Neural progenitor cell (in vitro differentiated cells): Measurements from ENCODE around the gene C1QTNF1. TPM values are rescaled to one million over a fixed set of nuclear protein-coding genes. Genes with fewer than 3 reads are reported as not detected.

Experiments
- DNase-seq: peaks from one replicate; pipeline ENCODE4 v3.0.0-alpha.2; 2016; ENCODE audit warnings: low spot score
- H2AFZ ChIP-seq: fragments of 200-600 bp; sonication (generic); replicated peaks from 2 replicates; pipeline ENCODE4 v1.6.1; 2016; ENCODE audit warnings: antibody characterized with exemption
- H3F3A ChIP-seq: fragments of 200-600 bp; sonication (generic); 2 replicates; pipeline ENCODE4 v1.6.1; 2016; ENCODE audit warnings: antibody characterized with exemption, low read depth
- H3K27ac ChIP-seq: fragments of 200-600 bp; sonication (generic); 2 replicates; pipeline ENCODE4 v1.5.1; 2016; ENCODE audit warnings: mild to moderate bottlenecking
- H3K27me3 ChIP-seq: fragments of 200-600 bp; sonication (generic); 2 replicates; pipeline ENCODE4 v1.6.1; 2016; ENCODE audit warnings: mild to moderate bottlenecking, moderate library complexity
- H3K36me3 ChIP-seq: fragments of 200-600 bp; sonication (generic); 2 replicates; pipeline ENCODE4 v1.5.1; 2016
- H3K4me1 ChIP-seq: fragments of 200-600 bp; sonication (generic); 2 replicates; pipeline ENCODE4 v1.6.1; 2016; ENCODE audit warnings: mixed run types
- H3K4me2 ChIP-seq: fragments of 200-600 bp; sonication (generic); 2 replicates; pipeline ENCODE4 v1.6.1; 2016
- H3K4me3 ChIP-seq: fragments of 200-600 bp; sonication (generic); 2 replicates; pipeline ENCODE4 v1.5.1; 2016
- H3K79me2 ChIP-seq: fragments of 200-600 bp; sonication (generic); 2 replicates; pipeline ENCODE4 v1.6.1; 2016; ENCODE audit warnings: low read depth
- H3K9ac ChIP-seq: fragments of 200-600 bp; sonication (generic); 2 replicates; pipeline ENCODE4 v1.6.1; 2016
- H3K9me3 ChIP-seq: fragments of 200-600 bp; sonication (generic); 2 replicates; pipeline ENCODE4 v1.5.1; 2016; ENCODE audit warnings: low read depth
- H4K20me1 ChIP-seq: fragments of 200-600 bp; sonication (generic); 2 replicates; pipeline ENCODE4 v1.6.1; 2016; ENCODE audit warnings: low read depth
- H3K27ac Mint-ChIP-seq: 3 replicates; pipeline ENCODE4 v1.8.0; 2021; ENCODE audit warnings: mixed read lengths
- H3K27me3 Mint-ChIP-seq: 2 replicates; pipeline ENCODE4 v1.8.0; 2022; ENCODE audit warnings: low read depth, mild to moderate bottlenecking, inconsistent platforms, moderate library complexity, mixed read lengths; ENCODE audit not compliant: insufficient read depth
- H3K36me3 Mint-ChIP-seq: 3 replicates; pipeline ENCODE4 v1.8.0; 2021; ENCODE audit warnings: mixed read lengths
- H3K4me1 Mint-ChIP-seq: 3 replicates; pipeline ENCODE4 v1.8.0; 2021; ENCODE audit warnings: mixed read lengths
- H3K4me3 Mint-ChIP-seq: 3 replicates; pipeline ENCODE4 v1.8.0; 2021; ENCODE audit warnings: mild to moderate bottlenecking, moderate library complexity, mixed read lengths
- H3K9me3 Mint-ChIP-seq: 3 replicates; pipeline ENCODE4 v1.8.0; 2020; ENCODE audit warnings: mixed read lengths
- EZH2 ChIP-seq: fragments of 200-600 bp; sonication (generic); IDR thresholded peaks from 2 replicates; pipeline ENCODE4 v1.6.1; 2017; ENCODE audit warnings: antibody characterized with exemption, mild to moderate bottlenecking, moderate library complexity
- EZH2phosphoT487 ChIP-seq: fragments of 200-600 bp; sonication (generic); IDR thresholded peaks from 2 replicates; pipeline ENCODE4 v1.6.1; 2017; ENCODE audit warnings: antibody characterized with exemption
- total RNA-seq: library from RNA; depleted of rRNA; stranded (reverse); fragments of >200 nt; gene quantifications from 2 replicates; pipeline ENCODE4 v1.2.3, GENCODE V29; 2015; ENCODE audit warnings: low replicate concordance
- TF ChIP-seq, protein P1 (sequence below): fragments of 200-600 bp; sonication (generic); IDR thresholded peaks from 2 replicates; pipeline ENCODE4 v1.5.1; 2017; ENCODE audit warnings: antibody characterized with exemption, mild to moderate bottlenecking

C1QTNF1 gene
- total RNA-seq, 1 donor from 2014 or later, result 1.4 TPM

DNA sequence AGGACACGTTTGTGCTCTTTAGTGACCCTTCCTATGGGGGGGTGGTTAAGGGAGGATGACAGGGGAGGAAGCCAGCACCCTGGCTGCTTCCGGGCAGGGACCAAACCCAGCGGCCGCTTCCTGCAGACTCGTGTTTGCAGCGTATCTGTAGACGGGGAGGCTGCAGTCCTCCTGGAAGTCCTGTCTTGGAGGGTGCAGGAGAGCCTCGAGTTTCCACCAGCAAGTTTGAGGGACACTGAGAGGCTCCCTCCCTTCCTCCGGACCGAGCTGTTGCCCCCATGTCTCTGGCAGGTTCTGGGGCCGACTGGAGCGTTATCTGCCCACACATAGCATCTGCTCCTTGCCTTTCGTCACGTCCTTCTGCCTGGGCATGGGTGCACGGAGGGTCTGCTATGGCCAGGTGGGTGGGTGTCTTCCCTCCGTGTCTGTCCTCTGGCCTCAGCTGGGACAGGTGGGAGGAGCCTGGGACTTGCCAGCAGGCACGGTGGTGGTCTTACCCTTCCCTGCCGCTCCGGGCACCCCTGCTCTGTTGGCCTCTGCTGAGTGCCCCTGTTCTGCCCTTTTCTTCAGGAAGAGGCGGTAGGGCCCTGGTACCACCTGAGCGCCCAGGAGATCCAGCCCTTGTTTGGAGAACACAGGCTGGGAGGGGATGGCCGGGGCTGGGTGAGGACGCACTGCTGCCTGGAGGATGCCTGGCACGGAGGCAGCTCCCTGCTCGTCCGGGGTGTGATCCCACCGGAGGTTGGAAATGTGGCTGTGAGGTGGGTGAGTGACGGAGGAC is 59.4 kb downstream of the C1QTNF1 start:
- Histone ChIP-seq H3F3A (no peaks in the 10 kb centered on the region), H3K27ac (no peak overlapping the region), H4K20me1 (peaks cover 8% of the 10 kb centered on the region), H3K36me3 (no peaks in the 10 kb centered on the region), H3K9ac (no peak overlapping the region), H3K4me3 (no peak overlapping the region), H3K4me2 (no peak overlapping the region), H3K4me1 (no peaks in the 10 kb centered on the region), H3K9me3 (no peaks in the 10 kb centered on the region), H3K27me3 (no peaks in the 10 kb centered on the region), H3K79me2 (no peaks in the 10 kb centered on the region), H2AFZ (no peak overlapping the region)
- DNase-seq, result no peak
- no peak overlapping the region for H3K27ac Mint-ChIP-seq
- H3K9me3 Mint-ChIP-seq, result no peaks in the 10 kb centered on the region
- H3K36me3 Mint-ChIP-seq, result peaks cover 10% of the 10 kb centered on the region
- H3K4me1 Mint-ChIP-seq, result no peaks in the 10 kb centered on the region
- H3K27me3 Mint-ChIP-seq, result peaks cover 8% of the 10 kb centered on the region
- no peak overlapping the region for H3K4me3 Mint-ChIP-seq
- TF ChIP-seq, protein P1, sequence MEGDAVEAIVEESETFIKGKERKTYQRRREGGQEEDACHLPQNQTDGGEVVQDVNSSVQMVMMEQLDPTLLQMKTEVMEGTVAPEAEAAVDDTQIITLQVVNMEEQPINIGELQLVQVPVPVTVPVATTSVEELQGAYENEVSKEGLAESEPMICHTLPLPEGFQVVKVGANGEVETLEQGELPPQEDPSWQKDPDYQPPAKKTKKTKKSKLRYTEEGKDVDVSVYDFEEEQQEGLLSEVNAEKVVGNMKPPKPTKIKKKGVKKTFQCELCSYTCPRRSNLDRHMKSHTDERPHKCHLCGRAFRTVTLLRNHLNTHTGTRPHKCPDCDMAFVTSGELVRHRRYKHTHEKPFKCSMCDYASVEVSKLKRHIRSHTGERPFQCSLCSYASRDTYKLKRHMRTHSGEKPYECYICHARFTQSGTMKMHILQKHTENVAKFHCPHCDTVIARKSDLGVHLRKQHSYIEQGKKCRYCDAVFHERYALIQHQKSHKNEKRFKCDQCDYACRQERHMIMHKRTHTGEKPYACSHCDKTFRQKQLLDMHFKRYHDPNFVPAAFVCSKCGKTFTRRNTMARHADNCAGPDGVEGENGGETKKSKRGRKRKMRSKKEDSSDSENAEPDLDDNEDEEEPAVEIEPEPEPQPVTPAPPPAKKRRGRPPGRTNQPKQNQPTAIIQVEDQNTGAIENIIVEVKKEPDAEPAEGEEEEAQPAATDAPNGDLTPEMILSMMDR, result no peak
- no peak for TF ChIP-seq EZH2
- TF ChIP-seq EZH2phosphoT487, result no peak

DNA sequence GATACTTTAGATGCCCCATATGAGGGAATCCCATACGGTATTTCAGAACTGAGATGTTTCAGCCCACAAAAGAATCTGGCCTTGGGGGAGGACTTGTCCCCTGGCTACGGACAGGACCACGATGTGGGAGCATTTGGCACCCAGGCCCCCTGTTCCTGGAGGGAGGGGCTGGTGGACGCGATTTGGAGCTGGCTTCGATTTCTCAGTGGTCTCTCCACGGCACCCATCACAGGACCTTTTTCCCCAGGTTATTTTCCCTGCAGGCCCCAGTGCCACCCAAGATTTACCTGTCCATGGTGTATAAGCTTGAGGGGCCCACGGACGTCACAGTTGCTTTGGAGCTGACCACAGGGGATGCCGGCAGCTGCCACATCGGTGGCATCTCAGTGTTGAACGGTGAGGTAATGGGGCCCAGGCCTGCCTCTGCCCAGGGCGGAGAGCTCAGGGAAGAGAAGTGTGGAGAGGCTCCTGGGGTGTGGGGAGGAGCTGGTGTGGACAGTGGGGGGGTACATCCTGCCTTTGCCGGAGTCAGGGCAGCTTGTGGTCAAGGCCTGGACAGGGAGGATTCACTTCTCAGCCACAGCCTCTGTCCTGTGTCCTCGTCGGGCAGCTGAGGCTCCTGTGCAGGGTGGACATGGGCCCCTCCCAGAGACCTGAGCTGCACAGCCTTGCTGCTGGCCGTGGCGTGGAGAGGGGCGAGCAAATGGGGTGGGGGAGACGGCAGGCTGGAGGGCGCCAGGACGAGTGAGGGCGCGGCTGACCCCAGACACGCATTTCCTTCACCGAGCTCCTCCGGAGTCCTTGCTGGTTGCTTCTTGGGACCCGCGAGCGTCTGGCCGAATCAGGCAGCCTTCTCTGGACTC is 60.6 kb downstream of the C1QTNF1 start:
- Histone ChIP-seq H3K36me3 (no peaks in the 10 kb centered on the region), H3K4me2 (no peak overlapping the region), H2AFZ (no peak overlapping the region), H3K27me3 (no peaks in the 10 kb centered on the region), H3K9ac (no peak overlapping the region), H3K9me3 (no peaks in the 10 kb centered on the region), H3K27ac (no peak overlapping the region), H4K20me1 (peaks cover 8% of the 10 kb centered on the region), H3F3A (no peaks in the 10 kb centered on the region), H3K4me1 (no peaks in the 10 kb centered on the region), H3K79me2 (no peaks in the 10 kb centered on the region), H3K4me3 (no peak overlapping the region)
- no peak overlapping the region for H3K4me3 Mint-ChIP-seq
- peaks cover 8% of the 10 kb centered on the region for H3K27me3 Mint-ChIP-seq
- H3K36me3 Mint-ChIP-seq, result peaks cover 10% of the 10 kb centered on the region
- no peak for TF ChIP-seq EZH2phosphoT487
- TF ChIP-seq EZH2, result no peak
- TF ChIP-seq, protein P1, result no peak
- H3K4me1 Mint-ChIP-seq, result no peaks in the 10 kb centered on the region
- no peak overlapping the region for H3K27ac Mint-ChIP-seq
- no peaks in the 10 kb centered on the region for H3K9me3 Mint-ChIP-seq
- no peak for DNase-seq

DNA sequence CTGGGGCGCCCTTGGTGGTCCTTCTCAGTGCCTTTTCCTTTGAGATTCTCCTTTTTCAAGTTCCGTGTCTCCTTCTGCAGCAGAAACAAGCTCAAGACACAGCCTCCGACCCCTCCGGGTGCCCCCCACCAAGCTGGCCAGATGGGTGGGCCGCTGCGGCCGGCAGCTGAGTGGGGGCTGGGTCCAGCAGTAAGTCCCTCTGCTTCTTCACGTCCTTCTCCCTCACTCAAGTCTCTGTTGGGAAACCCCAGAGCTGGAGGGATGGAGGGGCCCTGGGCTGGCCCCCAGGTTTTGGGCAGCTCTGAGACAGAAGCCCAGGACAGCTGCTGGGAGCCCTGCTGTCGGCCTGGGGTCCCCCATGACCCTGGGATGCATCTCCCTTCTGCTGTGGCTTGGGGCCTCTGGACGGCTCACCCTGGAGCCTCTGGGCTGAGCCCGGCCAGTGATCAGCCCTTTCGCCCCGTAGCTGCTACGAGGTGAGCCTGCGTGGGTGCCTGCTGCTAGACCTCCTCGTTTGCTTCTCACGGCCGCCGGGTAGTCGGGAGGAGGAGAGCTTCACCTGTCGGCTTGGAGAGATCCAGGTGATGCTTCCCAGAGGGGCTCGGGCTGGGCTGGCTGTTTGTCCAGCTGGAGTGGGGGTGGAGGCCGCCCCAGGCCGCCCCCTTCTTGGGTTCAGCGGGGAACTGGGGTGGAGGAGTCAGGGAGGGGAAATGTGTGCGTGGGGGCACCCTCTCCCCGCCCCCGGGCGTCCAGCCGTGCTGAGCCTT is 61.4 kb downstream of the C1QTNF1 start:
- TF ChIP-seq EZH2phosphoT487 (no peak), EZH2 (no peak)
- TF ChIP-seq, protein P1, result no peak
- H3K4me3 Mint-ChIP-seq, result no peak overlapping the region
- Histone ChIP-seq H3K4me2 (no peak overlapping the region), H3K27me3 (no peaks in the 10 kb centered on the region), H3K36me3 (no peaks in the 10 kb centered on the region), H3K4me3 (no peak overlapping the region), H4K20me1 (peaks cover 8% of the 10 kb centered on the region), H2AFZ (no peak overlapping the region), H3K9ac (no peak overlapping the region), H3F3A (no peaks in the 10 kb centered on the region), H3K4me1 (no peaks in the 10 kb centered on the region), H3K79me2 (no peaks in the 10 kb centered on the region), H3K9me3 (no peaks in the 10 kb centered on the region), H3K27ac (no peak overlapping the region)
- peaks cover 8% of the 10 kb centered on the region for H3K27me3 Mint-ChIP-seq
- H3K27ac Mint-ChIP-seq, result no peak overlapping the region
- peaks cover 9% of the 10 kb centered on the region for H3K36me3 Mint-ChIP-seq
- DNase-seq, result no peak
- no peaks in the 10 kb centered on the region for H3K4me1 Mint-ChIP-seq
- H3K9me3 Mint-ChIP-seq, result no peaks in the 10 kb centered on the region
